Measurements from ENCODE around the gene APOBEC3H. TPM values are rescaled to one million over a fixed set of nuclear protein-coding genes. Genes with fewer than 3 reads are reported as not detected.

The APOBEC3H gene
- total RNA-seq, 1 experiment from 2014 or later, result 1.8 TPM

- Histone ChIP-seq H3K27ac (ENCODE audit: low read depth, low read length) (no peak overlapping the region), H3K4me3 (replicated peaks in 1 of 2; ENCODE audit: low read depth in 1 of 2, low read length in 2 of 2) (no peak overlapping the region), H3K36me3 (ENCODE audit: control insufficient read depth in 1 of 2, insufficient read depth in 2 of 2, low read length in 2 of 2) (no peaks in the 10 kb centered on the region), H3K9me3 (ENCODE audit: control insufficient read depth in 1 of 2, insufficient read depth in 1 of 2, low read depth in 1 of 2, low read length in 2 of 2) (no peaks in the 10 kb centered on the region), H3K4me2 (ENCODE audit: low read length) (no peak overlapping the region), H4K20me1 (ENCODE audit: insufficient read depth) (no peaks in the 10 kb centered on the region), H3K9me2 (ENCODE audit: insufficient read depth) (no peaks in the 10 kb centered on the region), H3K79me2 (ENCODE audit: insufficient read depth, low read length) (no peaks in the 10 kb centered on the region), H3K4me1 (ENCODE audit: control insufficient read depth in 1 of 2, insufficient read depth in 2 of 2, low read length in 2 of 2) (peaks cover 0 to 6% of the 10 kb centered on the region in 2 experiments; a peak in 1 of 4 replicates), H3K9ac (ENCODE audit: low read length) (no peak overlapping the region), H2AFZ (ENCODE audit: low read depth, low read length, poor library complexity, severe bottlenecking) (no peak overlapping the region), H3K27me3 (ENCODE audit: insufficient read depth, low read length) (no peaks in the 10 kb centered on the region)
- RAD21 ChIA-PET (ENCODE audit: low non-redundant PET in 1 of 2, low total read pairs in 2 of 2, uncharacterized antibody in 2 of 2, unreplicated experiment in 2 of 2), result no interaction called here
- DNase-seq (ENCODE audit: low read depth, low spot score) (no peak), ATAC-seq (no peak)
- intact Hi-C loops (cut with micrococcal nuclease), result no loop called here
- TF ChIP-seq EGR1 (IDR thresholded peaks at IDR 0.05; ENCODE audit: low read depth), result no peak
- no peak for TF ChIP-seq JUND (IDR thresholded peaks at IDR 0.05)
- TF ChIP-seq CEBPB (IDR thresholded peaks at IDR 0.05; ENCODE audit: low read depth), result no peak
- TF ChIP-seq ZBTB33 (IDR thresholded peaks at IDR 0.05; ENCODE audit: extremely low read depth, insufficient replicate concordance, low read length), result no peak
- CTCF ChIA-PET, result no interaction called here
- no TSS peak for BruUV-seq (replicated peaks)
- POLR2A ChIA-PET, result no interaction called here
Observed at GRCh38 chr22:39084666-39085065, 12.4 kb upstream of the APOBEC3H start.

GRCh38 chr22:39087098-39087497 is 9.9 kb upstream of the APOBEC3H start:
- Histone ChIP-seq H4K20me1 (ENCODE audit: insufficient read depth) (no peaks in the 10 kb centered on the region), H3K27ac (ENCODE audit: low read depth, low read length) (no peak overlapping the region), H3K9me3 (ENCODE audit: control insufficient read depth in 1 of 2, insufficient read depth in 1 of 2, low read depth in 1 of 2, low read length in 2 of 2) (no peaks in the 10 kb centered on the region), H3K9me2 (ENCODE audit: insufficient read depth) (no peaks in the 10 kb centered on the region), H3K4me3 (replicated peaks in 1 of 2; ENCODE audit: low read depth in 1 of 2, low read length in 2 of 2) (no peak overlapping the region), H3K36me3 (ENCODE audit: control insufficient read depth in 1 of 2, insufficient read depth in 2 of 2, low read length in 2 of 2) (no peaks in the 10 kb centered on the region), H3K79me2 (ENCODE audit: insufficient read depth, low read length) (no peaks in the 10 kb centered on the region), H3K4me1 (ENCODE audit: control insufficient read depth in 1 of 2, insufficient read depth in 2 of 2, low read length in 2 of 2) (peaks cover 0 to 6% of the 10 kb centered on the region in 2 experiments; a peak in 1 of 4 replicates), H3K4me2 (ENCODE audit: low read length) (no peak overlapping the region), H2AFZ (ENCODE audit: low read depth, low read length, poor library complexity, severe bottlenecking) (no peak overlapping the region), H3K27me3 (ENCODE audit: insufficient read depth, low read length) (no peaks in the 10 kb centered on the region), H3K9ac (ENCODE audit: low read length) (no peak overlapping the region)
- ChIA-PET POLR2A (no interaction called here), RAD21 (ENCODE audit: low non-redundant PET in 1 of 2, low total read pairs in 2 of 2, uncharacterized antibody in 2 of 2, unreplicated experiment in 2 of 2) (no interaction called here), CTCF (no interaction called here)
- TF ChIP-seq FOSL1 (IDR thresholded peaks at IDR 0.05; ENCODE audit: low read depth), result no peak
- ATAC-seq, result no peak
- intact Hi-C loops (cut with micrococcal nuclease), result no loop called here
- no TSS peak for BruUV-seq (replicated peaks)
- no peak for DNase-seq (ENCODE audit: low read depth, low spot score)

Measured in HCT116 (cell line).